Activated CD4-positive, alpha-beta T cell treated with anti-CD3 and anti-CD28 coated beads for 24 hours (primary cell): ENCODE measurements around the gene UNC13B.

ENCODE experiments used
- DNase-seq, 2 donors: peaks; one replicate each; pipeline ENCODE4 v3.0.0-alpha.2; 2020; ENCODE audit warnings: low read depth in 2 of 2

UNC13B gene

GRCh38 chr9:35426627-35427026 is 264.8 kb downstream of the UNC13B start:
- no peak for DNase-seq

- no peak for DNase-seq
Observed at GRCh38 chr9:35431467-35431866, 269.7 kb downstream of the UNC13B start.

GRCh38 chr9:35432076-35432475 is 270.3 kb downstream of the UNC13B start:
- no peak for DNase-seq

- DNase-seq = no peak
Observed at GRCh38 chr9:35436933-35437332, 275.1 kb downstream of the UNC13B start.

- no peak for DNase-seq
Observed at GRCh38 chr9:35446012-35446411, 284.2 kb downstream of the UNC13B start.

GRCh38 chr9:35448496-35448895 is 286.7 kb downstream of the UNC13B start:
- DNase-seq = no peak

GRCh38 chr9:35452481-35452880 is 290.7 kb downstream of the UNC13B start:
- no peak for DNase-seq

GRCh38 chr9:35453786-35454185 is 292.0 kb downstream of the UNC13B start:
- DNase-seq = no peak
